ENCODE results near the gene MOSMO.
"Not testable (repeated sequence)": the region's sequence is repeated elsewhere in the genome, so short reads cannot be mapped to it uniquely, and the experiment has no call there.

Gene MOSMO

GRCh38 chr16:22098405-22099255 lies 90.7 kb downstream of the MOSMO start:
- DNase-seq, result peak; percentile 43

DNA sequence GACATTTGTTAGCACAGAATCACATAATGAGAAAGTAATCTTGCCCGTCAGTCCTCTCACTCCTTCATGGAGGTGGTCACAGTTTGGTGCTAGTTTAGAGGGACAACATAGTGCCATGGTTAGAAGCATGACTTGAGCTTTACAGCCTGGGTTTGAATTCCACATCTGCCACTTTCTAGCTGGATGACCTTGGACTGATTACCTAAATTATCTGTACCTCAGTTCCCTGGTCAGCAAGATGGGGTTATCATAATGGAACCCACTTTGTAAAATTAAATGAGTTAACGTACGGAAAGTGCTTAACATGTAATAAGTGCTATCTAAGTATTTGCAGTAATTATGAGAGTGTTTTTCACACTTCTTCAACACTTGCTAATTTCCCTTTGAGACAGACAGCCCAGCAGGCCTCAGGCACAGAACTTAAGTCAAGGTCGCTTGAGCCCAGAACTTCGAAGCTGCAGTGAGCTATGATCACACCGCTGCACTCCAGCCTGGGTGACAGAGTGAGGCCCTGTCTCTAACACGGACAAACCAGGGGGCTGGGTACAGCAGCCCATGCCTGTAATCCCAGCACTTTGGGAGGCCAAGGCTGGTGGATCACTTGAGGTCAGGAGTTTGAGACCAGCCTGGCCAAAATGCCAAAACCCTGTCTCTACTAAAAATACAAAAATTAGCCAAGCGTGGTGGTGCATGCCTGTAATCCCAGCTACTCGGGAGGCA lies 91.5 kb downstream of the MOSMO start:
- DNase-seq, result no peak

- no peak for DNase-seq
Observed at GRCh38 chr16:22103441-22103840, 95.5 kb downstream of the MOSMO start.

DNA sequence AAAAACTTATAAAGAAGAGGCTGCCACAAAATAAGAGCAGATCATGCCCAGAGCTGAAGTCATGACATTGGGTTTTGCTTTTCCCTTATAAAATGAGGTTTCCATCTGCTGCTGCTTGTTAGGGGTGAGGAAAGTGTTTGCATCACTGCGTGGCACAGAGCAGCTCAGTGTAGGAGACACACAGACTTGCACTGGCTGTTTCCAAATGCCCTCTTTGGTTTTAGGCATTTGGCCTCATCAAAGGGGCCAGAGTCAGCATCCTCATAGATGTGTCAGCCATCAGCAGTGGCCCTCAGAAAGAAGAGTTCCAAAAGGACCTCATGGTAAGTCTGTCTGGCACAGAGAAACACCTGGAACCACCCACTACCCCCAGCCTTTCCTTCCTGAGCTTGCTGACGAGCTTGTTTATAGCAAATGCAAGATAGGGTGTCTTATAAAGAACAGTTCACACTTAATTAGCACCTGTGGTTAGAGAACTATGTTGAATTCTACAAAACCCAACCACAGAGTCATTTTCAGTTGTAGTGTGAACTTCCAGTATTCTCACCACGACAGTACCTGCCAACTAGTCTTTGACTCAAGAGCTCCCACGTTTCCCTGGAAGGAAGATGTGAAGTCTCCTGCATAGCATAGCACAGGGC lies 101.5 kb downstream of the MOSMO start:
- DNase-seq, result no peak

GRCh38 chr16:22111629-22112028 lies 103.7 kb downstream of the MOSMO start:
- DNase-seq, result not testable (repeated sequence)

- no peak for DNase-seq
Observed at GRCh38 chr16:22116095-22116700, 108.3 kb downstream of the MOSMO start.

GRCh38 chr16:22117609-22118008 lies 109.7 kb downstream of the MOSMO start:
- no peak for DNase-seq

DNA sequence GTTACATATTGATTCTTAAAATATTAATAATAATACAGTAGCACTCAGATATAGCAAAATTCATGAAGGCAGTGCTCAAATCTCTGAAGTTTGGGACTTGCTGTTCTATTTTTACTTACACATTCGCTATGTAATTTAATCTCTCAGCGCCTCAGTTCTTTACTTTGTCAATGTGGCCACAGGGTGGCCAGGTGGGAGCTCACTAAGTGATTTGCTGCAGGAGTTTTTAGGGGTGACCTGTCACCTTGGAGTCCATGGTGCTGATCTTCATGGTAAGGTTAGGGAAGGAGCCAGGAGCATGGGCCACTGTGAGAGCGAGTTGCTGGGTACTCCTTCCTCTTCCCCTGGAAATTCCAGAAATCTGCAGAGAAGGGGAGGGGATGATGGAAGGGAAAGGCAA lies 112.5 kb downstream of the MOSMO start:
- no peak for DNase-seq

GRCh38 chr16:22122239-22122638 lies 114.3 kb downstream of the MOSMO start:
- DNase-seq, result no peak

DNA sequence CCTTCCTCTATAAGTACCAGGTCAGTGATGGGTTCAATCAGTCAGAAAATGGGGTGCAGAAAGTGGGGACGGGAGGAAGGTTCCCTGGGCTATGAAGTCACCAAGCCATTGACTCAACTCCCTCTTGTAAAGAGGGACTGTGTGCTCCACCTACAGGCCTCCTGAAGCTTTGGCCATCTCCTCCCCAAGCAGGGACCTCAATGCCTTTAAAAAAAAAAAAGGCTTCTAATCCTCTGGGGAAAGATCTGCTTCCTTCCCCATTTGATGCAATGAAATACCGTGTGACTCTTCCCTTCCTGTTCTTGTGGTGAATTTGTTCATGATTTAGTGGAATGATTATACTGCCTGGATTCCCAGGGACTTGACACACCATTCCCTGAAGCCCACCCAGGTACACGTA lies 115.2 kb downstream of the MOSMO start:
- no peak for DNase-seq

- DNase-seq, result no peak
Observed at GRCh38 chr16:22123759-22124490, 116.0 kb downstream of the MOSMO start.

DNA sequence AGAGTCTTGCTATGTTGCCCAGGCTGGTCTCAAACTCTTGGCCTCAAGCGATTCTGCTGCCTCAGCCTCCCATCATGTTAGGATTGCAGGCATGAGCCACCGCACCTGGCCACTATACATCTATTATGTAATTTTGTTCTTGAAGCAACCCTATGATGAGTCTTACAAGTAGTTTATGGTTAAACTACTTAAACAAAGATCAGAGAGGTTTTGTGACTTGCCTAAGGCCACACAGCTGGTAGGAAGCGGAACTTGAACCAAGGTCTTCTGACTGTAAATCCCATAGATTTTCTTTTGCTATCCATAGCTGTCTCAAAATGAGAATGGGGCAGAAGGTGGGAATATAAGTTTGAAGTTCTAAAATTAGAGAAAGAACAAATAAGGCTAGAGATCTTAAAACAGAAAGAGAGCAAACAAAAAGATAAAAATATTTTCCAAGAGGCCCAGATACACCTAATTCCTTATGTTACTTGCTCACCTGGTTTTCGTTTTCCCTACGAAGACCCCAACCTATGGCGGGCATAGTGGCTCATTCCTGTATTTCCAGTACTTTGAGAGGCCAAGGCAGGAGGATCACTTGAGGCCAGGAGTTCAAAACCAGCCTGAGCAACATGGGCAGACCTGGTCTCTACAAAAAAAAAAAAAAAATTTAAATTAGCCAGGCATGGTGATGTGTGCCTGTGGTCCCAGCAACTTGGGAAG lies 116.8 kb downstream of the MOSMO start:
- no peak for DNase-seq

- no peak for DNase-seq
Observed at GRCh38 chr16:22126037-22126558, 118.2 kb downstream of the MOSMO start.

DNA sequence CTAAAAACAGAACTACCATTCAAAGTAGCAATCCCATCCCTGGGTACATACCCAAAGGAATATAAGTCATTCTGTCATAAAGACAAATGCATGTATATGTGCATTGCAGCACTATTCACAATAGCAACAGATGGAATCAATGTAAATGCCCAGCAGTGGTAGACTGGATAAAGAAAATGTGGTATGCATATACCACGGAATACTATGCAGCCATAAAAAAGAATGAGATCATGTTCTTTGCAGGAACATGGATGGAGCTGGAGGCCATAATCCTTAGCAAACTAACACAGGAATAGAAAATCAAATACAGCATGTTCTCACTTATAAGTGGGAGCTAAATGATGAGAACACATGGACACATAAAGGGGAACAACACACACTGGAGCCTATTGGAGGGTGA lies 120.6 kb downstream of the MOSMO start:
- DNase-seq, result not testable (repeated sequence)

DNA sequence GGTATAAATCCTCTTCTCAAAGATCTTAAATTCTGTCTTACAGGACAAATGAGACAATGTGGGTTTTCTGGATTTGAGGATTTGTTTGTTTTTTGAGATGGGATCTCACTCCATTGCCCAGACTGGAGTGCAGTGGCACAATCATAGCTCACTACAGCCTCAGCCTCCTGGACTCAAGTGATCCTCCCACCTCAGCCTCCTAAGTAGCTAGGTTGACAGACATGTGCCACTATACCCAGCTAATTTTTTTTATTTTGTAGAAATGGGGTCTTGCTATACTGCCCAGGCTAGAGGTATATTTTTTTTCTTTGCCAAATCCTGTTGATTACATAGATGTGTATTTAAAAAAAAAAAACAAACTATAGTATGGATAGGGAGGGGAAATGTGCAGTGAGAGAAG lies 122.6 kb downstream of the MOSMO start:
- DNase-seq, result no peak

- DNase-seq, result no peak
Observed at GRCh38 chr16:22132801-22133200, 124.9 kb downstream of the MOSMO start.
